Cardiac fibroblast (primary cell): ENCODE data around the gene PPP2R5A.
"Not testable (repeated sequence)": the region's sequence is repeated elsewhere in the genome, so short reads cannot be mapped to it uniquely, and the experiment has no call there.

Experiments
- DNase-seq, 2 donors: peaks; one replicate each; pipeline versions ENCODE4 v3.0.0 to v3.0.0-alpha.2; 2010; ENCODE audit warnings: low read depth in 2 of 2
- H3K4me3 ChIP-seq, 2 donors: replicated peaks in 1 of 2; 1 replicate in 1 of 2; 2 replicates in 1 of 2; pipeline ENCODE4 v1.5.1; 2011; ENCODE audit warnings: low read depth in 2 of 2, low read length in 2 of 2, mild to moderate bottlenecking in 2 of 2, moderate library complexity in 1 of 2
- CTCF ChIP-seq: IDR thresholded peaks from one replicate; pipeline ENCODE4 v1.5.1; 2011; ENCODE audit warnings: low read depth, mild to moderate bottlenecking, low read length, inconsistent platforms

Gene PPP2R5A

DNA sequence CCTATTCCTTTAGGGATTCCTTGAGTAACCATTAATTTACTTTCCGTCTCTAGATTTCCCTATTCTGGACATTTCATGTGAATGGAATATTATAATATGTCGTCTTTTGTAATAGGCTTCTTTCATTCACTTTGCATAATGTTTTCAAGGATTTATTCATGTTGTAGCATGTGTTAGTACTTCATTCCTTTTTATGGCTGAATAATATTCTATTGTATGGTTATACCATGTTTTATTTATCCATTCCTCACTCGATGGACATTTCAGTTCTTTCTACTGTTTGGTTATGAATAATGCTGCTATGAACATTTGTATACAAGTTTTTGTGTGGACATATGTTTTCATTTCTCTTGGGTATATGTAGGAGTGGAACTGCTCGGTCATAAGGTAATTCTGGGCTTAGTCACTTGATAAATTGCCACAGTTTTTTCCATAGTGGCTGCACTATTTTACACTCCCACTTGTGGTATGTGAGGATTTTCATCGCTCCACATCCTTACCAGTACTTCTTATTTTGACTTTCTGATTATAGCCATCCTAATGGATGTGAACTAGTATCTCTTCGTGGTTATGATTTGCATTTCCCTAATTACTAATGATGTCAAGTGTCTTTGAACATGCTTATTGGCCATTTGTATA, 17.7 kb downstream of the PPP2R5A start:
- no peak overlapping the region for H3K4me3 ChIP-seq
- TF ChIP-seq CTCF, result no peak
- peak; percentile 63 to 80 for DNase-seq

DNA sequence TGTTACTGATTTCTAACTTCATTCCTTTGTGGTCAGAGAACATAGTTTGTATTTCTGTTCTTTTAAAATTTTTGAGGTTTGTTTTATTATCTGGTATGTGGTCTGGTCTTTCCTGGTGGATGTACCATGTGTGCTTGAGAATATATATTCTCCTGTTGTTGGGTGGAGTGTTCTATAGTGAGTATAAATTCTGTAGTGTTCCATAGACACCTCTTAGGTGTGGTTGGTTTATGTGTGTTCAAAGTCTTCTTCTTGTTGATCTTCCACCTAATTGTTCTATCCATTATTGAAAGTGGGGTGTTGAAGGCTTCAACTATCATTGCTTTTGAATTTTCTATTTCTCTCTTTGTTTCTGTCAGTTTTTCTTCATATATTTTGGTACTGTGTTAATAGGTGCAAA, 20.1 kb downstream of the PPP2R5A start:
- no peak for DNase-seq
- TF ChIP-seq CTCF, result no peak
- no peak overlapping the region for H3K4me3 ChIP-seq

DNA sequence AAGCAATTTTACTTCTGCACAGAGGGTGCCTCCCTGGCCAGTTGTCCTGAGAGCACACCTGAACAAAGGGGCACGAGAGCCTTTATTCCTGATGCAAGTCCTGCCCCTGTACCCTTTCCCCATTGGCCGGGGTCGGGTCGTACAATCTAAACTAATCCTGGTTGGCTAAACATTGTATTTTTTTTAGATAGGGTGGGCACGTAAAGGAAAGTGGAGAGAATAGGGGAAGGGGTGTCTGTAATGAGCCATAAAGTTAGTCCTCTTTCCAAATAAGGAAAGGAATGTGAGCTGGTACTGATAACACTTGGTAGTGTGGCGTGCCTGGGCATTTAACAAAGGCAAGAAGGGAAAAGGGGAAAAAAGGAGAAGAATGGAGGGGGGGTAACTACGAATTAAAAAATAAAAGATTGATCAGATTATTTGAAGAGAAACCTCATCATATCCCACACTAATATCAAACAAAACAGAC, 20.8 kb downstream of the PPP2R5A start:
- DNase-seq, H3K4me3 ChIP-seq: not testable (repeated sequence)

DNA sequence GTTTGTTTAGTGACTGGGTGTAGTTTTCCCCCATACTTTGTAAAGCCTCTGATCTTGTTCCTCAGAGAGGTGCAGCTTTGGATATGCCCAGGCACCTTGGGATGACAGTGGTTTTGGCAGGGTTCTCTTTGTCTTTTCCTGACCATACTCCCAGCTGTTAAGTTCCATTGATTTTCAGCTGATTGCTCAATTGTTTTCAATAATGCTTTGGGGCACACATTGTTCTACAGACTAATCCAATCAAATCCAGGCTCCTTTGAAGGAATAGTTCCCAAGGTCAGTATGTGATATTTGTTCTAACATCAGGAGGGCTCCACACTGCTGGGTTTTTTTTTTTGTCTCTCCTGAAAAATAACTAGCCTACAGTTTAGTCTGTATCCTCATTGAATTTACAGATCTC, 24.8 kb downstream of the PPP2R5A start:
- DNase-seq, result no peak
- no peak overlapping the region for H3K4me3 ChIP-seq
- no peak for TF ChIP-seq CTCF

DNA sequence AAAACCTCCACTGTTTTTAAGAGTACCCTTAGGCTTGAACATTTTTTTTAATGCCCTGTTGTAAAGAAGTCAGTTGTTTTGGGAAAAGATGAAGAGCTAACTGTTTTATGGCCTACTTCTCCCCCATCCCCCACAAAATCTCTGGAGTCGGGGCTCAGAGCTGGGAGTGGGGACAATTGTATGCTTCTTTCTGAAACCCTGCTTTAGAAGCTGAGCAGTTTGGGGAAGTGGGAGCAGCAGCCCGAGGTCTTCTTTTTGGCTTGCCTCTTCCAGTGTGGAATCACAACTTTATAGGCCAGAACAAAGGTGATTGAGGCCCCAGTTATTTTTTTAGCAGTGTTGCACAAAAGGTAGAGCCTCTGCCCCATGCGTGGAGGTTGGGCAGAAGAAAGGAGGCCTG, 25.2 kb downstream of the PPP2R5A start:
- no peak for TF ChIP-seq CTCF
- DNase-seq, result no peak

GRCh38 chr1:212311836-212312497, 26.8 kb downstream of the PPP2R5A start:
- DNase-seq, result peak in 1 of 2 donors; percentile 60
- TF ChIP-seq CTCF, result no peak
- no peak overlapping the region for H3K4me3 ChIP-seq

More for the DNA sequence above, 25.2 kb downstream of the PPP2R5A start:
- H3K4me3 ChIP-seq, result no peak overlapping the region

DNA sequence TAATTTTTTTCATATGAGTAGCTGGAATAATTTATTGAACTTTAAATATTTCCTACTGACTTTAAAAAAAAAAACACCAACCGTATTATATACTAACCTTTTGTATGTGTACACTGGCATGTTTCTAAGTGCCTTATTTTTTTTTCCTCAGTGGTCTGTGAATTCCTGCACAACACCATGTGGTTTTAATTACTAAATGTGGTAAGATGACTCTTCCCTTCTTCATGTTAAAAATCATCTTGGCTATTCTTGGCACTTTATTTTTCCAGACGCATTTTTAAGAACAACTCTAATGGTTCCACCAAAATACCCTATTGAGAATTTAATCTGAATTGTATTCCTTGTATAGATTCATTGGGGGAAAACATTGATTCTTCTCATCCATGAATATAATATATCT, 28.4 kb downstream of the PPP2R5A start:
- DNase-seq, result peak; percentile 34 to 38
- no peak for TF ChIP-seq CTCF
- H3K4me3 ChIP-seq, result no peak overlapping the region
